Sigmoid colon (tissue), 3 donors: Measurements from ENCODE around the gene ACSL1.

Experiments used
- POLR2A ChIP-seq, 2 donors: fragments of 450-650 bp; IDR thresholded peaks; one replicate each; pipeline ENCODE4 v1.6.1; 2016; ENCODE audit warnings: antibody characterized with exemption in 2 of 2, mild to moderate bottlenecking in 2 of 2, moderate library complexity in 2 of 2
- TF ChIP-seq, protein P1 (sequence below), 4 experiments: fragments of 450-650 bp in 3 of 4; fragments of 200-600 bp in 1 of 4; IDR thresholded peaks; one replicate each; pipeline ENCODE4 v1.5.1; 2016 to 2019; ENCODE audit warnings: antibody characterized with exemption in 4 of 4, mild to moderate bottlenecking in 3 of 4, moderate library complexity in 2 of 4

- TF ChIP-seq, protein P1, sequence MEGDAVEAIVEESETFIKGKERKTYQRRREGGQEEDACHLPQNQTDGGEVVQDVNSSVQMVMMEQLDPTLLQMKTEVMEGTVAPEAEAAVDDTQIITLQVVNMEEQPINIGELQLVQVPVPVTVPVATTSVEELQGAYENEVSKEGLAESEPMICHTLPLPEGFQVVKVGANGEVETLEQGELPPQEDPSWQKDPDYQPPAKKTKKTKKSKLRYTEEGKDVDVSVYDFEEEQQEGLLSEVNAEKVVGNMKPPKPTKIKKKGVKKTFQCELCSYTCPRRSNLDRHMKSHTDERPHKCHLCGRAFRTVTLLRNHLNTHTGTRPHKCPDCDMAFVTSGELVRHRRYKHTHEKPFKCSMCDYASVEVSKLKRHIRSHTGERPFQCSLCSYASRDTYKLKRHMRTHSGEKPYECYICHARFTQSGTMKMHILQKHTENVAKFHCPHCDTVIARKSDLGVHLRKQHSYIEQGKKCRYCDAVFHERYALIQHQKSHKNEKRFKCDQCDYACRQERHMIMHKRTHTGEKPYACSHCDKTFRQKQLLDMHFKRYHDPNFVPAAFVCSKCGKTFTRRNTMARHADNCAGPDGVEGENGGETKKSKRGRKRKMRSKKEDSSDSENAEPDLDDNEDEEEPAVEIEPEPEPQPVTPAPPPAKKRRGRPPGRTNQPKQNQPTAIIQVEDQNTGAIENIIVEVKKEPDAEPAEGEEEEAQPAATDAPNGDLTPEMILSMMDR (IDR thresholded peaks at IDR 0.05): no peak
- no peak for TF ChIP-seq POLR2A (IDR thresholded peaks at IDR 0.05)
Observed at GRCh38 chr4:184766446-184766845, 59.3 kb downstream of the ACSL1 start.
